ENCODE data around the gene SPATA4.

The SPATA4 gene

GRCh38 chr4:176210579-176211296 is 15.4 kb upstream of the SPATA4 start:
- DNase-seq (ENCODE audit: low read depth, low spot score): no peak
- ChIA-PET CTCF (interaction anchor here (0.7 kb wide), 1 partner anchor 254 kb away, joined by 3 read pairs; no protein-coding TSS in a partner anchor), POLR2A (no interaction called here)
- TF ChIP-seq, protein P1, sequence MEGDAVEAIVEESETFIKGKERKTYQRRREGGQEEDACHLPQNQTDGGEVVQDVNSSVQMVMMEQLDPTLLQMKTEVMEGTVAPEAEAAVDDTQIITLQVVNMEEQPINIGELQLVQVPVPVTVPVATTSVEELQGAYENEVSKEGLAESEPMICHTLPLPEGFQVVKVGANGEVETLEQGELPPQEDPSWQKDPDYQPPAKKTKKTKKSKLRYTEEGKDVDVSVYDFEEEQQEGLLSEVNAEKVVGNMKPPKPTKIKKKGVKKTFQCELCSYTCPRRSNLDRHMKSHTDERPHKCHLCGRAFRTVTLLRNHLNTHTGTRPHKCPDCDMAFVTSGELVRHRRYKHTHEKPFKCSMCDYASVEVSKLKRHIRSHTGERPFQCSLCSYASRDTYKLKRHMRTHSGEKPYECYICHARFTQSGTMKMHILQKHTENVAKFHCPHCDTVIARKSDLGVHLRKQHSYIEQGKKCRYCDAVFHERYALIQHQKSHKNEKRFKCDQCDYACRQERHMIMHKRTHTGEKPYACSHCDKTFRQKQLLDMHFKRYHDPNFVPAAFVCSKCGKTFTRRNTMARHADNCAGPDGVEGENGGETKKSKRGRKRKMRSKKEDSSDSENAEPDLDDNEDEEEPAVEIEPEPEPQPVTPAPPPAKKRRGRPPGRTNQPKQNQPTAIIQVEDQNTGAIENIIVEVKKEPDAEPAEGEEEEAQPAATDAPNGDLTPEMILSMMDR (IDR thresholded peaks at IDR 0.05; ENCODE audit: insufficient read depth, low read length, missing control alignments): no peak
- H3K4me3 ChIP-seq (ENCODE audit: low read depth, low read length): no peak overlapping the region

- ChIA-PET CTCF (interaction anchor here (0.8 kb wide), 1 partner anchor 10 kb away, joined by 3 read pairs; no protein-coding TSS in a partner anchor), POLR2A (no interaction called here)
- DNase-seq (ENCODE audit: low read depth, low spot score): no peak
- TF ChIP-seq, protein P1 (IDR thresholded peaks at IDR 0.05; ENCODE audit: insufficient read depth, low read length, missing control alignments): no peak
- H3K4me3 ChIP-seq (ENCODE audit: low read depth, low read length): no peak overlapping the region
Measured at GRCh38 chr4:176210101-176210500, 14.7 kb upstream of the SPATA4 start.

DNA sequence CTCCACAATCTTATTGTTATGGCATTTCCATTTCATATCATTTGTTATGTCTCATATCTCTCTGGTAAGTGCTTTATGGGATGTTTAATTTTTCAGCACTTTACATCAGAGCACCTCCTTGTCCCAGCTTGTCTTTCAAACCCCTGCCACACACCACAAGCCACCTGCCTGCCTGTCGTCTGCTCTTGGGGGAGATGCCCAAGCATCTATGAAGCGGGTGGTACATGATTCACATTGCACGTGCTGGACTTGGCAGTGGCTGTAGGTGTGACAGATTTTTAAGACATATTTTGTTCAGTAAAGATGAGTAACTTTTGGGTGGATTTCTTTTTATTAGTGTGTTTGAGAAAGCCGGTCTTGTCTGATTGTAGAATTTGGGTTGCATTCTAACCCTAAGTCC is 14.2 kb upstream of the SPATA4 start:
- TF ChIP-seq, protein P1 (IDR thresholded peaks at IDR 0.05; ENCODE audit: insufficient read depth, low read length, missing control alignments): no peak
- no peak for DNase-seq (ENCODE audit: low read depth, low spot score)
- H3K4me3 ChIP-seq (ENCODE audit: low read depth, low read length): no peak overlapping the region
- POLR2A ChIA-PET: no interaction called here
- CTCF ChIA-PET: interaction anchor here (0.8 kb wide), 1 partner anchor 9 kb away, joined by 3 read pairs; no protein-coding TSS in a partner anchor

GRCh38 chr4:176207839-176208238 is 12.5 kb upstream of the SPATA4 start:
- H3K4me3 ChIP-seq (ENCODE audit: low read depth, low read length): no peak overlapping the region
- no peak for DNase-seq (ENCODE audit: low read depth, low spot score)
- ChIA-PET CTCF (interaction anchor here (1.4 kb wide), 1 partner anchor 9 kb away, joined by 4 read pairs; no protein-coding TSS in a partner anchor), POLR2A (no interaction called here)
- TF ChIP-seq, protein P1 (IDR thresholded peaks at IDR 0.05; ENCODE audit: insufficient read depth, low read length, missing control alignments): no peak

GRCh38 chr4:176205299-176205698 is 9.9 kb upstream of the SPATA4 start:
- CTCF ChIA-PET: no interaction called here
- DNase-seq (ENCODE audit: low read depth, low spot score): no peak
- POLR2A ChIA-PET: no interaction called here

GRCh38 chr4:176198316-176198903 is 3.0 kb upstream of the SPATA4 start:
- TF ChIP-seq, protein P1 (IDR thresholded peaks at IDR 0.05; ENCODE audit: insufficient read depth, low read length, missing control alignments): no peak
- POLR2A ChIA-PET: no interaction called here
- no peak for DNase-seq (ENCODE audit: low read depth, low spot score)
- CTCF ChIA-PET: interaction anchor here (1.0 kb wide), 1 partner anchor 79 kb away, joined by 3 read pairs; no protein-coding TSS in a partner anchor
- no peak overlapping the region for H3K4me3 ChIP-seq (ENCODE audit: low read depth, low read length)

More at GRCh38 chr4:176205299-176205698, 9.9 kb upstream of the SPATA4 start:
- TF ChIP-seq, protein P1 (IDR thresholded peaks at IDR 0.05; ENCODE audit: insufficient read depth, low read length, missing control alignments): no peak
- no peak overlapping the region for H3K4me3 ChIP-seq (ENCODE audit: low read depth, low read length)
